Measurements from ENCODE around the gene PLOD2. TPM values are rescaled to one million over a fixed set of nuclear protein-coding genes. Genes with fewer than 3 reads are reported as not detected.
"Not testable (repeated sequence)": the region's sequence is repeated elsewhere in the genome, so short reads cannot be mapped to it uniquely, and the experiment has no call there.

PLOD2 gene
- total and polyA plus RNA-seq, 5 donors from 2014 or later: 0.52 TPM; not detected in 4

GRCh38 chr3:146128179-146128578 is 32.8 kb downstream of the PLOD2 start:
- H3K4me3 ChIP-seq (ENCODE audit: low read depth, low read length): no peak overlapping the region
- no peaks in the 10 kb centered on the region for H3K27me3 ChIP-seq (ENCODE audit: control insufficient read depth, insufficient read depth, low read length)
- Mint-ChIP-seq H3K4me1 (no peaks in the 10 kb centered on the region), H3K9me3 (peaks cover 0 to 5% (median 0%) of the 10 kb centered on the region in 7 donors), H3K27me3 (peaks cover 4% of the 10 kb centered on the region), H3K36me3 (no peaks in the 10 kb centered on the region), H3K27ac (no peak overlapping the region), H3K4me3 (no peak overlapping the region)
- H3K27ac ChIP-seq (ENCODE audit: insufficient read depth, low read length, poor library complexity, severe bottlenecking): no peak overlapping the region
- no peaks in the 10 kb centered on the region for H3K9me3 ChIP-seq (ENCODE audit: control insufficient read depth in 2 of 2, low read length in 2 of 2)
- H3K4me1 ChIP-seq (ENCODE audit: control insufficient read depth, insufficient read depth, low read length, poor library complexity, severe bottlenecking): no peaks in the 10 kb centered on the region
- H3K36me3 ChIP-seq (ENCODE audit: control insufficient read depth, insufficient read depth, low read length): no peaks in the 10 kb centered on the region
- no peak for DNase-seq
- no peak for ATAC-seq (ENCODE audit: low read depth in 2 of 2)

- Mint-ChIP-seq H3K27me3 (no peaks in the 10 kb centered on the region), H3K36me3 (no peaks in the 10 kb centered on the region), H3K4me1 (peaks cover 0 to 1% (median 0%) of the 10 kb centered on the region in 4 donors), H3K9me3 (peaks cover 0 to 7% (median 2%) of the 10 kb centered on the region in 7 donors), H3K27ac (no peak overlapping the region), H3K4me3 (no peak overlapping the region)
- H3K4me1 ChIP-seq (ENCODE audit: control insufficient read depth, insufficient read depth, low read length, poor library complexity, severe bottlenecking): no peaks in the 10 kb centered on the region
- no peaks in the 10 kb centered on the region for H3K27me3 ChIP-seq (ENCODE audit: control insufficient read depth, insufficient read depth, low read length)
- no peak for DNase-seq
- H3K9me3 ChIP-seq (ENCODE audit: control insufficient read depth in 2 of 2, low read length in 2 of 2): no peaks in the 10 kb centered on the region
- ATAC-seq (ENCODE audit: low read depth in 2 of 2): no peak
- H3K36me3 ChIP-seq (ENCODE audit: control insufficient read depth, insufficient read depth, low read length): no peaks in the 10 kb centered on the region
- H3K27ac ChIP-seq (ENCODE audit: insufficient read depth, low read length, poor library complexity, severe bottlenecking): no peak overlapping the region
- no peak overlapping the region for H3K4me3 ChIP-seq (ENCODE audit: low read depth, low read length)
Observed at GRCh38 chr3:146125951-146126350, 35.0 kb downstream of the PLOD2 start.

GRCh38 chr3:146124126-146124801 is 36.7 kb downstream of the PLOD2 start:
- H3K4me3 ChIP-seq (ENCODE audit: low read depth, low read length): no peak overlapping the region
- ATAC-seq (ENCODE audit: low read depth in 2 of 2): no peak
- no peaks in the 10 kb centered on the region for H3K27me3 ChIP-seq (ENCODE audit: control insufficient read depth, insufficient read depth, low read length)
- H3K36me3 Mint-ChIP-seq: no peaks in the 10 kb centered on the region
- H3K9me3 Mint-ChIP-seq: peaks cover 0 to 6% (median 2%) of the 10 kb centered on the region in 7 donors
- H3K27ac ChIP-seq (ENCODE audit: insufficient read depth, low read length, poor library complexity, severe bottlenecking): no peak overlapping the region
- no peaks in the 10 kb centered on the region for H3K36me3 ChIP-seq (ENCODE audit: control insufficient read depth, insufficient read depth, low read length)
- no peak overlapping the region for H3K4me3 Mint-ChIP-seq
- H3K4me1 ChIP-seq (ENCODE audit: control insufficient read depth, insufficient read depth, low read length, poor library complexity, severe bottlenecking): no peaks in the 10 kb centered on the region
- H3K27ac Mint-ChIP-seq: no peak overlapping the region
- no peak for DNase-seq
- H3K27me3 Mint-ChIP-seq: no peaks in the 10 kb centered on the region
- peaks cover 0 to 1% (median 0%) of the 10 kb centered on the region in 4 donors for H3K4me1 Mint-ChIP-seq
- H3K9me3 ChIP-seq (ENCODE audit: control insufficient read depth in 2 of 2, low read length in 2 of 2): no peaks in the 10 kb centered on the region

- no peak for ATAC-seq (ENCODE audit: low read depth in 2 of 2)
- peaks cover 0 to 1% (median 0%) of the 10 kb centered on the region in 4 donors for H3K4me1 Mint-ChIP-seq
- H3K4me1 ChIP-seq (ENCODE audit: control insufficient read depth, insufficient read depth, low read length, poor library complexity, severe bottlenecking): no peaks in the 10 kb centered on the region
- no peak overlapping the region for H3K27ac ChIP-seq (ENCODE audit: insufficient read depth, low read length, poor library complexity, severe bottlenecking)
- no peaks in the 10 kb centered on the region for H3K36me3 Mint-ChIP-seq
- DNase-seq: no peak
- no peaks in the 10 kb centered on the region for H3K27me3 ChIP-seq (ENCODE audit: control insufficient read depth, insufficient read depth, low read length)
- H3K4me3 ChIP-seq (ENCODE audit: low read depth, low read length): no peak overlapping the region
- H3K9me3 Mint-ChIP-seq: peaks cover 2 to 27% (median 14%) of the 10 kb centered on the region in 7 donors
- H3K36me3 ChIP-seq (ENCODE audit: control insufficient read depth, insufficient read depth, low read length): no peaks in the 10 kb centered on the region
- no peak overlapping the region for H3K27ac Mint-ChIP-seq
- H3K9me3 ChIP-seq (ENCODE audit: control insufficient read depth in 2 of 2, low read length in 2 of 2): peaks cover 0 to 2% of the 10 kb centered on the region in 2 experiments
- no peaks in the 10 kb centered on the region for H3K27me3 Mint-ChIP-seq
- no peak overlapping the region for H3K4me3 Mint-ChIP-seq
Observed at GRCh38 chr3:146117406-146118285, 43.3 kb downstream of the PLOD2 start.

GRCh38 chr3:146115619-146116018 is 45.4 kb downstream of the PLOD2 start:
- H3K4me3 Mint-ChIP-seq: no peak overlapping the region
- no peaks in the 10 kb centered on the region for H3K27me3 ChIP-seq (ENCODE audit: control insufficient read depth, insufficient read depth, low read length)
- H3K4me1 ChIP-seq (ENCODE audit: control insufficient read depth, insufficient read depth, low read length, poor library complexity, severe bottlenecking): no peaks in the 10 kb centered on the region
- H3K4me3 ChIP-seq (ENCODE audit: low read depth, low read length): no peak overlapping the region
- ATAC-seq (ENCODE audit: low read depth in 2 of 2): no peak
- H3K36me3 ChIP-seq (ENCODE audit: control insufficient read depth, insufficient read depth, low read length): no peaks in the 10 kb centered on the region
- no peaks in the 10 kb centered on the region for H3K4me1 Mint-ChIP-seq
- DNase-seq: no peak
- H3K9me3 ChIP-seq (ENCODE audit: control insufficient read depth in 2 of 2, low read length in 2 of 2): peaks cover 0 to 2% of the 10 kb centered on the region in 2 experiments
- no peaks in the 10 kb centered on the region for H3K27me3 Mint-ChIP-seq
- H3K27ac ChIP-seq (ENCODE audit: insufficient read depth, low read length, poor library complexity, severe bottlenecking): no peak overlapping the region
- H3K36me3 Mint-ChIP-seq: no peaks in the 10 kb centered on the region
- H3K9me3 Mint-ChIP-seq: peaks cover 0 to 25% (median 14%) of the 10 kb centered on the region in 7 donors
- H3K27ac Mint-ChIP-seq: no peak overlapping the region

- H3K4me3 Mint-ChIP-seq; ATAC-seq (ENCODE audit: low read depth in 2 of 2); H3K27ac Mint-ChIP-seq: not testable (repeated sequence)
Observed at GRCh38 chr3:146113804-146114203, 47.2 kb downstream of the PLOD2 start.

GRCh38 chr3:146111337-146111736 is 49.6 kb downstream of the PLOD2 start:
- Mint-ChIP-seq H3K4me3 (no peak overlapping the region), H3K27ac (no peak overlapping the region), H3K36me3 (no peaks in the 10 kb centered on the region), H3K27me3 (no peaks in the 10 kb centered on the region), H3K9me3 (peaks cover 0 to 20% (median 13%) of the 10 kb centered on the region in 7 donors), H3K4me1 (no peaks in the 10 kb centered on the region)
- Histone ChIP-seq H3K27ac (ENCODE audit: insufficient read depth, low read length, poor library complexity, severe bottlenecking) (no peak overlapping the region), H3K4me3 (ENCODE audit: low read depth, low read length) (no peak overlapping the region), H3K9me3 (ENCODE audit: control insufficient read depth in 2 of 2, low read length in 2 of 2) (peaks cover 0 to 2% of the 10 kb centered on the region in 2 experiments), H3K36me3 (ENCODE audit: control insufficient read depth, insufficient read depth, low read length) (no peaks in the 10 kb centered on the region), H3K4me1 (ENCODE audit: control insufficient read depth, insufficient read depth, low read length, poor library complexity, severe bottlenecking) (no peaks in the 10 kb centered on the region), H3K27me3 (ENCODE audit: control insufficient read depth, insufficient read depth, low read length) (no peaks in the 10 kb centered on the region)
- no peak for DNase-seq
- ATAC-seq (ENCODE audit: low read depth in 2 of 2): no peak

More at GRCh38 chr3:146113804-146114203, 47.2 kb downstream of the PLOD2 start:
- H3K27me3 ChIP-seq (ENCODE audit: control insufficient read depth, insufficient read depth, low read length); H3K36me3 Mint-ChIP-seq; DNase-seq; H3K4me3 ChIP-seq (ENCODE audit: low read depth, low read length); H3K27ac ChIP-seq (ENCODE audit: insufficient read depth, low read length, poor library complexity, severe bottlenecking); H3K4me1 Mint-ChIP-seq; H3K27me3 Mint-ChIP-seq; H3K4me1 ChIP-seq (ENCODE audit: control insufficient read depth, insufficient read depth, low read length, poor library complexity, severe bottlenecking); H3K36me3 ChIP-seq (ENCODE audit: control insufficient read depth, insufficient read depth, low read length); H3K9me3 ChIP-seq (ENCODE audit: control insufficient read depth in 2 of 2, low read length in 2 of 2): not testable (repeated sequence)
- peaks cover 0 to 24% (median 14%) of the 10 kb centered on the region in 7 donors for H3K9me3 Mint-ChIP-seq
